Right forelimb (tissue), 1 donor: ENCODE data around the gene PPP2R1B.
"Not testable (repeated sequence)": the region's sequence is repeated elsewhere in the genome, so short reads cannot be mapped to it uniquely, and the experiment has no call there.

Experiments
- DNase-seq: peaks from one replicate; pipeline ENCODE4 v3.0.0-alpha.2; 2018

The PPP2R1B gene

DNA sequence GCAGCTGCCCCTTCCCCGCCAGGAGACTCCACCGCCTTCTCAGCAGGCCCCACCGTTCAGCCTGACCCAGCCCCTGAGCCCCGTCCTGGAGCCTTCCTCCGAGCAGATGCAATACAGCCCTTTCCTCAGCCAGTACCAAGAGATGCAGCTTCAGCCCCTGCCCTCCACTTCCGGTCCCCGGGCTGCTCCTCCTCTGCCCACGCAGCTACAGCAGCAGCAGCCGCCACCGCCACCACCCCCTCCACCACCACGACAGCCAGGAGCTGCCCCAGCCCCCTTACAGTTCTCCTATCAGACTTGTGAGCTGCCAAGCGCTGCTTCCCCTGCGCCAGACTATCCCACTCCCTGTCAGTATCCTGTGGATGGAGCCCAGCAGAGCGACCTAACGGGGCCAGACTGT, 42.6 kb downstream of the PPP2R1B start:
- no peak for DNase-seq

DNA sequence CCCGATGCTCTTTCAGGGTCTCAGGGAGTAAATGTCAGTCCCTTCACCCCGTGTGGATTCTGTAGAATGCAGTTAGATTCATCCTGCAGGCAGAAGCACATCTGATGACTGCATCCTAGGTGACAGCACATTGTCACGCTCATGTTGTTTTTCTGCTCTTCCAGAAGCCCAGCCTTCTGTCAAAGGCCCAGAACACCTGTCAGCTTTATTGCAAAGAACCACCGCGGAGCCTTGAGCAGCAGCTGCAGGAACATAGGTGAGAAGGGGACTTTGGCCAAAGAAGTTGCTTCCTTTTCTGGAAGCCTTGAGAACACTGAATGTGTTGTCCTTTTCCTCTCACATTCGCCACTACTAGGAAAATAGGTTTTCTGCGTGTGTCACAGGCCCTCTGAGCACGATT, 43.7 kb downstream of the PPP2R1B start:
- no peak for DNase-seq

DNA sequence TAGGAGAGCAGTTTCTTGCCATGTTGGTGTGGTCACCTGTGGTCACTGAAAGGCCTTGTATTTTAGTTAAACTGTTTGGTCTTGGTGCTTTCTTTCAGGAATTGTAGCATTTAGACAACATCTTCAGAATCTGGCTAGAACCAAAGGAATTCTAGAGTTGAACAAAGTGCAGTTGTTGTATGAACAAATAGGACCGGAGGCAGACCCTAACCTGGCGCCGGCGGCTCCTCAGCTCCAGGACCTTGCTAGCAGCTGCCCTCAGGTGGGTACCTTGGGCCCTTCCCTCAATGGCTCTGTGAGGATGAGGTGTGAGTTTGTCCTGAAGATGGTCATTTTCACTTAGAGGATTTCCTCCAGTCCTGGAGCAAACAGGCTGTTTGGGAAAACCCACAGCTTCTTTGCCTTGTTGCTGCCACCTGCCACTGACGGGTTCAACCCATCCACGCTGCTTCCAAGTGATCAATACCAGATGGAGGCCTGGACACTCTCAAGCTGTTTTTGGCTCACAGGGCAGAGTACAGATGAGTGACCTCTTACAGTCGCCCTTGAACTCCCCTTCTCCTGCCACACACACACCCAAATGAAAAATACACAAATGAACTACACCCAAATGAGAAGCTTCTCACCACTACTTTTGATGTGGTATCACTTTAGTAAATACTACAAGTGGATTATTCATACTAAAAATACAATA, 45.2 kb downstream of the PPP2R1B start:
- DNase-seq: no peak

DNA sequence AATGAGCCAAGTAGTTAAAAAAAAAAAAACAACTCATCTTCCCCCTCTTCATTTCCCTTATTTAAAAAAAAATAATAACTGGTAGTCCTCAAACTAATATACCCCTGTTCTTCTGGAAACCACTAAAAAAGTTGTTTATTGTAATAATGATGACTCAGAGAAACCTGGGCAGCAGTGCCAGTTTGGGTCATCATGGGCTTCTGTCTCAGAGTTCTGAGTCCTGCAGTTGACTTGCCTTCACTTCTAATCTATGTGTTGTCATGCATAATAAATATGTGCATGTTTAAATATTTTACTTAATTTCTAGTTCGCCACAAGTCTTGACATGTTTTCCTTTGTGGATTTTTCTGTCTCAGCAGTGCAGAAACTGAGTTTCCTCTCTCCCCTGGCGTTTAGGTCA, 46.8 kb downstream of the PPP2R1B start:
- DNase-seq: no peak

DNA sequence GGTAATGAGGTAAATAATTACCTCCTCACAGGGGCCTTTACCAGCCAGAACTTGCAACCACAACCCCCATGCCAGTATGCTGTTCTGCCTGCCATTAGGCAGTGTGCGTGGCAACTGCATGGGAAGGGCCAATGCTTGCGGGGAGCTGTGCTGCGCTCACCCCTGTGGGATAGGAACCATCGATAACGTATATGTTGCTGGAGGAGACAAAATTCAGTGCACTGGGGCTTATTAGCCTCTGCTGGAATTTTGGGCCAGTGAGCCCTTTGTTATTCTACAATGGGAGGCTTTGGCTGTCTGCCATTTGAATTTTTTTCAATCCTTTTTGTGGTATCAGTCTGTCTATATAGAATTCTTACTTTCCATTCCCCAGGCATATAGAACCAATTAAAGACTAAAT, 47.3 kb downstream of the PPP2R1B start:
- DNase-seq: no peak

DNA sequence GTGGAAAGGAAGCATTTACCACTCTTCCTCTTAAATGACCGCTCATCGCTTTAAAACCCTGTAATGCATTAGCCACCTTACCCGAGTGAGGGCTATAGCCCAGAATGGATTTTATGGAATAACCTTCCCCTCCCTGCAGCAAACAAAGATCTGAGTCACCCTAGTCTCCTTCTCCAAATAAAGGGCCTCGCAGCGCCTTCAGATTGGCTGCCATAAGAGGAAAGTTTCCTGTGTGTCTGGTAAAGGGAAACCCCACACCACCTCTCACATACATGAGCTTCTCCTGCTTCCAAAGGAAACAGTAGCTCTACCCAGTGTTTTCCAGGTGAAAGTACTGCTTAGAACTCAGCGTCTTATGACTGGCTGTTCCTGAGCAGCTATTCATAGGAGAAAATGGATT, 47.8 kb downstream of the PPP2R1B start:
- no peak for DNase-seq

DNA sequence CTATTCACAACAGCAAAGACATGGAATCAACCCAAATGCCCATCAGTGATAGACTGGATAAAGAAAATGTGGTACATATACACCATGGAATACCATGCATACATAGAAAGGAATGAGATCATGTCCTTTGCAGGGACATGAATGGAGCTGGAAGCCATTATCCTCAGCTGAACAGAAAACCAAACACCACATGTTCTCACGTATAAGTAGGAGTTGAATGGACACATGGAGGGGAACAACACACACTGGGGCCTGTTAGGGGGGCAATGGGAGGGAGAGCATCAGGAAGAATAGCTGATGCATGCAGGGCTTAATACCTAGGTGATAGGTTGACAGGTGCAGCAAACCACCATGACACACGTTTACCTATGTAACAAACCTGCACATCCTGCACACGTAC, 48.5 kb downstream of the PPP2R1B start:
- not testable (repeated sequence) for DNase-seq

DNA sequence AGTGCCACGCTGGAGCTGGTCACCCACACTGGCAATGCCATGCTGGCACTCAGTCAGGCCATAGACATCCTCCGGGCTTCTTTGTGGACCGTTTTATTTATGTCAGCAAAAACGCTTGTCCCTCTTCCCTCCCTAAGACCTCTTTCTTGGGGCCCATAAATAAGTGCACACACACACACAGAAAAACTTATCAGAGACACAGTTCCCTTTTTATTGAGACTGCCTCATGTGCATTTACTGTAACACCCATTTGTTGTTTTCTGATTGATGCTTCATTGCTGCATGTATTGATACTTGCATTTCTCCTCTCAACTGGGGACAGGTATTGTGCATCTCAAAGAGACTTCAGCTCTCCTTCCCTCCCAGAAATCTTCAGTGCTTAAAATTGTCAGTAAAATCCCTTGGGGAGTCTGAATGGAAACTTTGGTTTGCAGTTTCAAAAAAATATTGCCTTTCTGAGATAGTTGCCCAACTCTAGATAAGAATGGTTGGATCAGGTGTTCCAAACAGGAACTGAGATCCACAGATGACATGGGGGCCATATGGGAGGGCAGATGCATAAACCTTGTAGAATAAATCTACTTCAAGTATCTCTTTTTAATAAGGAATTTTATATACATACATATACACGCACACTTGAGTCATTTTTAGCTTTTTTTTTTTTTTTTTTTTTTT, 50.9 kb downstream of the PPP2R1B start:
- no peak for DNase-seq

DNA sequence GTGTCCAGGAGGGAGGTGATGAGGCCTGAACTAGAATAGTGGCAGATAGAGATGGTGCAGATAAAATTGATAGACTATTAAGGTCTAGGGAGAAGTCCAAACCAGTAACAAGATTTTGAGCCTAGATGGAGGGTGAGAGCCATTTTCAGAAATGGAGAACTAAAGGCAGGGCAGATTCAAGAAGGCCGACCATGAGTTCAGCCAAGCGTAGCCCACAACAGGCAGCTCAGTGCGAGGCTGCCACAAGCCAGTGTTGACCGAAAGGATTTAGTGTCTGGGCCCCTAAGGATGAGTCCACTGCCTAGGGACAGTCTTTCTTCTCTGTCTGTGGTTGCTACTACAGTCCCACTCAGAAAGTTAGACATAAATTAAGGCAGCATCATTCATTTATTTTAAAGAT, 51.7 kb downstream of the PPP2R1B start:
- DNase-seq: no peak

DNA sequence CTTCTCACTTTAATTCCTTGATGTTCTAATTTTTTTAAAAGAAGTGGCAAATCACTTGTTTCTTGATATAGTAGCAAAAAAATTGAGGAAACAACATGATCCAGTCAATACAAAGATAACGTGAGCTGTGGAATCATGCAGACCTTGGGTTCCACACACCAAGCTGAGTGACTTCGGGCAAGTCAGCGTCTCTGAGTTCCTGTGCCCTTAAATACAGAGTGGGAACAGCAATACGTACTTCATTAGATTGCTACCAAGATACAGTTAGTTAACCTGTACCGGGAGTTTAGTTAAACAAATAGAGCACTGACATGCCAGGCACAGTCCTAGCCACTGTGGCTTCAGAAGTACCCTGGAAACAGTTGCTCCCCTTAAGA, 58.5 kb downstream of the PPP2R1B start:
- no peak for DNase-seq

DNA sequence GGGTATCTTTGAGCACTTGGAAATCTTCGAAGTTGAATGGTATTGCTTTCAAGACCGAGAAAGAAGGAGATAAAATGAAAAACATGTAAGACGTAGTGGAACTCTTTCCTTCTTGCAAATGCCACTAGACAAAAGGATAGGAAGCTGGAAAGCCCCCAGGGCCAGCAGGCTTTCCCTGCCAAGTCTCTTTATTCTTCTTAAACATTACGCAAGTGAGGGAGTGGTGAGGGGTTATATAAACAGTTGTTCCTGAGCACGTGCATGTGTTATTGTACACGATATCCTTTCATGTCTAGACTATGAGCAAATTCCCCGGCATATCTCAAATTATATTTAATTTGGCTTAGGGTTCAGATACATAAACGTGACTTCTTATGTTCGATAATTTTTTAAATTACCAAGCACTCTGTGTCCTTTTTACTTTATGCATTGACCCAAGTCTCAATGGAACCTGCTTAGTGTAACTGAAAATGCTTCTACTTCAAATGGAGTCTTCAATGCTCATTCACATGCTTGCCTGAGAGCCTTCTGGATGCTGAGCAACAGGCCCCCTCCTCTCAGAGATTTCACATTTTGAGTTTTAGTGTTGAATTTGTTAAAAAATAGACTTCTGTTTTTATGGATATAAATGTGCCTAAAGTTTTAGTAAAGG, 59.0 kb downstream of the PPP2R1B start:
- no peak for DNase-seq

DNA sequence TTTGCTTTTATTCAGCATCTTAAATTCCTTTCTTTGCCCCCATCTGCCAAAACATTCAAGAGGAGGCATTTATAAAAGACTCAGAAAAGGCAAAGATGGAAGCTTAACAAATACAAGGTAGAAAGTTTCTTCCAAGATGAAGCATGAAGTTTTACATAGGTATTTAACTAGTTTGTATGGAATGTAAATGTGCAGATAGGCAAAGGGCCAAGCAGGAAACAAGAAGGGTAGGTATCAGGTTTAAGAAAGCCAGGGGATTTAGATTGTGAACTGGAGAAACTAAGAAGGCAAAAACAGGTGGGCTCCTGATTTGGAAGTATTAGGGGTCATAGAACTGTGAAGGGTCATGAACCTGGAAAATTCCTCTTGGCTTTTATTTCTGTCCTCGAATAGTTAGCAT, 62.6 kb downstream of the PPP2R1B start:
- DNase-seq: no peak

DNA sequence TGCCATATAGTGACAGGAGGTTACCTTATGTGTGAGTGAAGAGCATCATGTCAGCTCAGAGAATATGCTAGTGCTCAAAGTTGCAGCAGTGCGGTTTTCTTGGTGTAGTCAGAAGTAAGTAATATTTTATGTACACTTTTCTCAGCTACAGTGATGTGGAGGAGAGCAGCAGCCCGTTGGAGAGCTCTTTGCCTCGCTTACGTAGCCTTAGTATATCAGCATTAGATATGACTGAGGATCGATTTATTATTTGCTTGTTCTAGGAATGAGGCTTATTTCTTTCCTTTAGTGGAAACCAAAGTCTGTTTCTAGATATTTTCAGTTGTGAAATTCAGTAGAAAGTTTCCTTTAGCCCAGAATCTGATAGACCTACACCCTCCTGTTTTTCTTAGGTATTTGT, 63.6 kb downstream of the PPP2R1B start:
- no peak for DNase-seq

DNA sequence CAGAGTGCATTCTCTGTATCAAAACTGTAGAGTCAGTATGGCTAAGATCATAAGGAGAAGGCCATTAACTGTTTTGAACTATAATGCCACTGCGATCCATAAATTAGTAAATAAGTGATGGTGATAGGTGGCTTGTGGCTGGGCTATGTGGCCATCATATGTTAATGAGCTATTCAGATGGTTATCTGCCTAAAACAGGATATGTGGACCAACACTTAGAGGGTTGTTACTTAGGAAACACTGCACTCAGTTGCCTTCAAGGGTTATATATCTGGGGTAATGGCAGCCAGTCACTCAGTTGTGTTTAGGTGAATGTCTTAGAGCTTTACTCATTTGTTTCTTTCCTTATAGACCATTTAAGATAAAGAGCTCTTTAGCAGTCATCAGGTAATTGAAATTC, 66.0 kb downstream of the PPP2R1B start:
- DNase-seq: no peak

DNA sequence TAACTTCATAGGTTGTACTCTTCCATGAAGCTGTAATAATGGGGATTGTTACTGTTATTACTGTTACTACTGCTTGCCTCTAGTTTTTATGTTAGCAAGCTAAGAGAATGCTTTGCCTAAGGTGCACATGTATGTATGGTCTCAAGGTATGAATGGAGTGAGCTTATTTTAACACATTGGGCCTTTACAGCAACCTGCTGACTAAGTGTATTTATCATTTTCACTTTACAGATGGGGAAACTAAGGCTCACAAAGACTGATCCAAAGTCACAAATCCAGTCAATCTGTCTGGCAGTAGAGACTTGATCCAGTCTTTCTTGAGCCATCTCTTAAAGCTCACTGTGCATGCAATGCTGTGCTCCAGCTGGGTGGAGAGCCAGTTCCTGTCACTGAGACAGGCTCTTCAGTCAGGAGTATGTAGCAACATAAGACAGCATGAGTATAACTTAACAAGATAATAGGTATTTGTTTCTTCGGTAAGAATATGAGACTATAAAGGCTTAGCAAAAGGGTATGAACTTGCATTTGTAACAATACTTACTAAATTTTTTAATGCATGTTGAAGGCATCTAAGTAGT, 66.5 kb downstream of the PPP2R1B start:
- no peak for DNase-seq

DNA sequence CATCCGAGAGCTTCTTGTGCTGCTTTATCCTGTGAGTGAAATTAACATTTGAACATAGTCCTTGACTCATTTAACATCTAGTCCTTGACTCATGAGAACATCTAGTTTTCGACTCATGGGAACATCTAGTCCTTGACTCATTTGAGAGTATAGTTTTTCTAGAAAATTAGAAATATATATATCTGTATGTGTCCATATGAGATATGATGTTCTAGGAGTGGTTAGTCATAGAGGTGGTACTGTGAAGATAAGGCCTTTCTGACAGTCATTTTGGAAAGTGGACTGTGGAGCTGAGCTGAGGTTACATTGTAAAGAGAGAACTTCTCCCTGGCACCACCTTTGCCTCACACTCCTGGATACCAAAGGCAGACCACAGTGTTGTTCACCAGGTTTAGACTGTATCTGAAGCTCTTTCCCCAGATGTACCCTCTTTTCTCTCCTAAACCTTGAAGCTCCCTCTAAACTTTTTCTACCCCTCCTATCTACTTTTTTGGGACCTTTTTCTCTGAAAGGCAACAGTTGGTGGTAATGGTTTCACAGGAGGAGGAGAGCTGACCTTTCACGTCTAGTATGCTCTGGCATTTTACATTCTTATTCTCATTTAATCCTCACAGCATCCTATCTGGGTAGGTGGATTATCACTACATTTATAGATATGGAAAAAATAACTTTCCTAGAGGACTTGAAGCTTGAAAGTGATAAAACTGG, 67.2 kb downstream of the PPP2R1B start:
- DNase-seq: no peak

DNA sequence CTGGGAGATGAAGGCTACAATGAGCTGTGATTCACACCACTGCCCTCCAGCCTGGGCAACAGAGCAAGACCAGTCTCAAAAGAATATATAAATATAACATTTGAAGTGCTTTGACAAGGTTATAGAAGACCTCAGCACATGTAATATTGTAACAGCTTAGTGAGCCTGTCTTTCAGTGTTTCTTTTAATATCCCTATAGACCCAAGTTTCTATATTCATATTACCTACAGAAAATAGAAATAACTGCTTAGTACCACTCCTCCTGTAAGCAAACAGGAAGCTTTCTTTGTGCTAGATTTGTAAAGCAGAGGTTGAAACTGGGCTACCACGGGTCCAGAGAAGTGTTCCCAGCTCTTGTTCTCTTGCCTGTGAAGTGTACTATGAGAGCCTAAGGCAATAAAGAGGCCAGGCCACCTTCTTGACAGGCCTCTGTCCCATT, 68.2 kb downstream of the PPP2R1B start:
- DNase-seq: no peak

DNA sequence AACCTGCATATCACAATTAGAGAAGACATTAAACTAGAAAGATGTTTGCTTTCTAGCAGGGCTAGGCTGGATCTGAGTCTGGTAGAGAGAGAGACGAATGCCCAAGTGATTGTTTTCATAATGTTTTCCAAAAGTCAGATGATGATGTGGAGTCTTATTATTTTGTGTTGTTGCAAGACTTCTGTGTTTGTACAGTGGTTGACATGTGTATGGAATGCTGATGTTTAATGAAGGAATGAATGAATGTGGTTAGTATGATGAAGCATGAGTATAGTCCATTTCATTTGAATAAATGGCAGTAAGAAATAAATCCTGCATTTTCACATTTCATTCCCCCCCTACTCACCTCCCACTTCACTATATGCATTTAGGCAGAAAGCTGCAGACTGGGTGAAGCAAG, 69.6 kb downstream of the PPP2R1B start:
- no peak for DNase-seq

DNA sequence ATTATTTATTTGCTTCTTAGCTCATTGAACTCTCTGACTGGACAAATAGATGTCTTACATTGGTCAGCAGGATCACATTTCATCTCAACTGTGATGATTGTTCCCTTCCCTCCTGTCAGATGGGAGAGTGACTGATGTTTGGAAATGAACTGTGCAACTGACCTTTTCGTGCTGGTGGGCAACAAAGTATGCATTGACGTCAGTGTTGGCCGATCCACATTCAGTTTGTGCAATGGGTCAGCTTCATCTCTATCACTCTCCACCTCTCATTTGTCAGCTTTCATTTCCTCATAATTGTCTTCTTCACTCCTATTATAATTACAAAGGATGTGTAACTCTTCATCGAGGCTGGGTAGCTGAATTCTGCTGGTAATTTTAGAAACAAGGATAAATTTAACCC, 71.3 kb downstream of the PPP2R1B start:
- DNase-seq: no peak

DNA sequence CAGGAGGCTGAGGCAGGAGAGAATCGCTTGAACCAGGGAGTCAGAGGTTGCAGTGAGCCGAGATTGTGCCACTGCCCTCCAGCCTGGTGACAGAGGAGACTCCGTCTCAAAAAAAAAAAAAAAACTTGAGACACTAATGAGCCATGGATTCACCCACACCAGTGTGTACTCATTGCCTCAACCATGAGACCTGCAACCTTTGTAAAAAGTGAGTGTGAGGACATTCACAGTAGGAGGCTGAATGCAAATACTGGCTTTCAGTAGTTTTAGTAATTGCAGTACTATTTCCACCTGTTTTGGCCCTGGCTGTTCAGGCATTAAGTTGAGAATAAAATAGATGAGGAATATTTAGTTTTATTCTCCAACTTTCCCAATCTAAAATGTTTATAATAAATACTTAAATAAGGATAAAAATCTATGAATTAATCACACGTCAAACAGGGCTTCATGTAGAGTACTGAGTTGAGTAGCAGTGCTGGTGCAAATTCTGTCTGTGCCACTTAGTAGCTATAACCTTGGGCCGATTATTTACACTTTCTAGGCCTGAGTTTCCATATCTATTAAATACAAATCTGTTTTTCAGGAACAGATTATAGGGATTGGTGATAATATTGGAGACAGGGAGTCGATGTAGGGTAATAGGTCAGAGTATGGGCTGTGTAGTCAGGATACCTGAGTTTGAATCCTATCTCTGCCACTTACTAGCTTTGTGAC, 72.8 kb downstream of the PPP2R1B start:
- DNase-seq: no peak

DNA sequence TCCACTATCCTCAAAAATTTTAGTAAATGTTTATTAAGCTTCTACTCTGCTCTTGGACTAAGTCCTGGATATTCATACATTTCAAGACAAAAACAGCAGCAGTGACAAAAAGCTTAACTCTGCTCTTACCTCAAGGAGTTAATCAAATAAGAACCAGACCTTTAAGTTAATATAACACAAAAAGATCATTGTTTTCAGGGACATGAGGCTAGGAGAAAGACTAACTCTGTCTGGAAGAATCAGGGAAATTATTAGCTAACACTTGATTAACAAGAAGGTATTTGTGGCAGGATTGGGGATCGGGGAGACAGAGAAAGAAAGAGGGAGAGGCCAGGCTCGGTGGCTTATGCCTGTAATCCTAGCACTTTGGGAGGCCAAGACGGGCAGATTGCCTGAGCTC, 74.4 kb downstream of the PPP2R1B start:
- no peak for DNase-seq

DNA sequence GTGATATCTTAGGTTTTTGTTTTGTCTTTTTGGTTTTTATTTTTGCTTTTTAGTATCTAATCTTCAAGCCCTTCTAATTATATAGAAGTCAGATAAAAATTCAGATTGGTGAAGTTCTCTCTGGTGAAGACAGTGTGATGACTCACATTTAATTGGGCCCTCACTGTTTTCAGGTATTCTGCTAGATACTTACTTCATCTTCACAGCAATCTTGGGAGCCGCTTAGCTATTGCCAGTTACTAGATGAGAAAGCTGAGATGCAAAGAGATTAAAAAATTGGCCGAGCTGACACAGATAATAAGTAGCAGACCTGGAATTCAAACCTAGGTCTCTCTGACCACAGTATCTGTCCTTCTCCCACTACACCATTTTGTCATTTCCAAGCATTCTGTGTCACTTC, 75.0 kb downstream of the PPP2R1B start:
- no peak for DNase-seq

DNA sequence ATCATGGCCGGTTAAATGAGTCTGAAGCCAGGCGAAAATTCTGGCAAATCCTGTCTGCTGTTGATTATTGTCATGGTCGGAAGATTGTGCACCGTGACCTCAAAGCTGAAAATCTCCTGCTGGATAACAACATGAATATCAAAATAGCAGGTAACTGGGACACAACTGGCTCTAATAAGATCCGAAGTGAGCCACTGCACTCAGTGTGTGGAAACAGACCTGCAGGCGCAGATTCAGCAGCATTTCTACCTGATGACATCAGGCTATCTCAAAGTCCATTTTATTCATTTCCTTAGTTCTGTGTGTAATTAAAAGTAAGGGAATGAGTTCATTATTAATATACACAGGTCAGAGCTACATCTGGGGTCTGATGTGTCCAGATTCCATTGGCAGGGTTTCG, 78.2 kb downstream of the PPP2R1B start:
- DNase-seq: no peak
